Measurements from ENCODE around the gene LRRC8B.
A peak's percentile ranks its signal among the peaks of the same experiment; 100 is the strongest.
"Not testable (repeated sequence)": the region's sequence is repeated elsewhere in the genome, so short reads cannot be mapped to it uniquely, and the experiment has no call there.

Gene LRRC8B

DNA sequence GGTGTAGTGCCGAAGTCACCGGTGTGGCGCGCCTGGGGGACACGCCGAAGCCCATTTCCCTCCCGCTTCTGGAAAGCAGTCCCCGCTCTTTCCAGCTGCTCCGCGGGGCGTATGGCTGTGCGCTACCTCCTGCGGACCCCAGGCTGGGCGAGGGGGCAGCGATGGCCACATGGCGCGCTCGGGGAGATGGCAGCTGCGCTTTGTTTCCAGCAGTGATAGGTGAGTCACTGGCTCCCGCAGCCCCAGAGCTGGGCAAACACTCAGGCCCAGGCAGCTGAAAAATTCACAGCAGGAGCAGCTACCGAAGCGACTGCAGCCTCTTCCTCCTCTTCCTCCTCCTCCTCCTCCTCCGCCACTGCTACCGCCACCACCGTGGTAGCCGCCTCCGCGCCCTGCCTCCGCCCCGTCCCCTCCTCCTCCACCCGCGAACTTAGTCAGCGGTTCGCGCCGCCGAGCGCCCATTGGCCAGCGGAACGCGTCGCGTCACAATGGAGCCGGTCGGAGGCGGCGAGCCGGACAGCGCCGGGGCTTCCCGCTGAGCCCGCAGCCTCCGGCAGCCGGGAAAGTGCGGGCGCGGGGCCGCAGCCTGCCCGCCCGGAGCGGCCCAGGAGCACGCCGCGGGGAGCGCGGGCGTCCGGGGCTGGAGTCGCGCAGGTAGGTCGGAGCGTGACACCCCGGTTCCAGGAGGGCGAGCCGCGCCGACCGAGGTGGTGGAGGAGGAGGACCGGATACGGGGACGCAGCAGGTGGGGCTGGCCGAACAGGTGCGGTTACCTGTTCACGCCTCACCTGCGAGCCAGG is at the start of gene LRRC8B:
TSS of gene LRRC8B (plus strand) at position 461 of the 800 bp plus-strand sequence. CDS start 57,822 bp downstream, outside the sequence.
- peak; percentile 92 for DNase-seq

DNA sequence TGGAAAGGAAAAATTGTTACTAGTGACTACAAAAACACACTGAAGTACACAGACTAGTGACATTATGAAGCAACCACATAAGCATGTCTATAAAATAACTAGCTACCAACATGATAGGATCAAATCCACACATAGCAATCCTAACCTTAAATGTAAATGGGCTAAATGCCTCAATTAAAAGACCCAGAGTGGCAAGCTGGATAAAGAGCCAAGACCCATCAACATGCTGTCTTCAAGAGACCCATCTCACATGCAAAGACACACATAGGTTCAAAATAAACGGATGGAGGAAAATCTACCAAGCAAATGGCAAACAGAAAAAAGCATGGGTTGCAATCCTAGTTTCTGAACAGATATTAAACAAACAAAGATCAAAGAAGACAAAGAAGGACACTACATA is 49.4 kb upstream of the LRRC8B start:
- no peak for DNase-seq

DNA sequence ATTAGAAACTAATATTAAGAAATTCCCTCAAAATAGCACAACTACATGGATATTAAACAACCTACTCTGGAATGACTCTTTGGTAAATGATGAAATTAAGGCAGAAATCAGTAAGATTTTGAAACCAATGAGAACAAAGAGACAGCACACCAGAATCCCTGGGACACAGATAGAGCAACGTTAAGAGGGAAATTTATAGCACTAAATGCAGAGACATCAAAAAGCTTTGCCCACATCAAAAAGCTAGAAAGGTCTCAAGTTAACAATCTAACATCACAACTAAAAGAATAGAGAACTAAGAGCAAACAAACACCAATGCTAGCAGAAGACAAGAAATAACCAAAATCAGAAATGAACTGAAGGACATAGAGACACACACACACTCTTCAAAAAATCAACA is 48.6 kb upstream of the LRRC8B start:
- no peak for DNase-seq

DNA sequence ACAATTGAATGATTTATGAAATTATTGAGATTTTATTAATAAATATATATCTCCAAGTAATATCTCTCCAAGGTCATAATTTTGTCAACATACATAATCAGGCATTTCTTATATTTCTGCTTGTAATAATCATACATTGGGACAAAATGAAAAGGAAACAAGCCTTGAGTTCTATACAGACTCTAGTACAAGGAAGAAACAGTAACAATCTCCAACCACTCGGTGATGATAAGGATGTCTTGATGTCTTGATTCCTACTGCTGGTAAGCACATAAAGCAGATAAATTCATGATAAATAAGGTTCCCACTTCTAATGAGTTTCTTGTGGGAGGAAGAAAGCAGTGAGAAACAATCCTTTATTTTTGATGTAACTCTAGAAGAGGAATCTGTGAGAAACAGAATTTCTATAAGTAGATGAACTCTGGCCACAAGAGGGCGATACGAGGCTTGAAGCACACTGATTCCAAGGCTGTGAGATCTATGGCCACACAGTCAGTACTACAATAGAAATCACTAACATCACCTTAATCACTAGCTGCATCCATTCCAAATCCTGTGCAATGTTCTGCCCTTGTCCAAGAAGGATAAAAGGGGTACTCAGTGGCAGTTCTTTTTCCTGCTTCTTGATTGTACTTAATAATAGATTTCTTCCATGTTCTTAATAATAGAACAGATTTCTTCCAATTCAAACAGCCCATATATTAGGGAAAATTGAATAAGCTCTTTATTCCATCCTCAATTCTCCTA is 41.4 kb upstream of the LRRC8B start:
- peak; percentile 81 for DNase-seq

DNA sequence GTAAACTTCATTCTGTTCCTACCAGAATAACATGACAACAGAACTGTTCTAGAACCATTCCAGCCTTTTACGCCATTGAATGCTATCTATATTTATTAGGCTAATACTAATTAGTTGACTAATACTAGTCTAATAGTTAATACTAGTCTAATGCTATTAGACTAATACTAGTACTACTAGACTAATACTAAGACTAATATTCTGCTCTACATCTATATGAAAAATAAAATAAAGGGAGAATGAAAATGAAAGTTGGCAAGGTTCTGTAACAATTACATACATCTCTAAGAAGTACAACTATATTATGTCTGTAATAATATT is 40.9 kb upstream of the LRRC8B start:
- DNase-seq, result no peak

DNA sequence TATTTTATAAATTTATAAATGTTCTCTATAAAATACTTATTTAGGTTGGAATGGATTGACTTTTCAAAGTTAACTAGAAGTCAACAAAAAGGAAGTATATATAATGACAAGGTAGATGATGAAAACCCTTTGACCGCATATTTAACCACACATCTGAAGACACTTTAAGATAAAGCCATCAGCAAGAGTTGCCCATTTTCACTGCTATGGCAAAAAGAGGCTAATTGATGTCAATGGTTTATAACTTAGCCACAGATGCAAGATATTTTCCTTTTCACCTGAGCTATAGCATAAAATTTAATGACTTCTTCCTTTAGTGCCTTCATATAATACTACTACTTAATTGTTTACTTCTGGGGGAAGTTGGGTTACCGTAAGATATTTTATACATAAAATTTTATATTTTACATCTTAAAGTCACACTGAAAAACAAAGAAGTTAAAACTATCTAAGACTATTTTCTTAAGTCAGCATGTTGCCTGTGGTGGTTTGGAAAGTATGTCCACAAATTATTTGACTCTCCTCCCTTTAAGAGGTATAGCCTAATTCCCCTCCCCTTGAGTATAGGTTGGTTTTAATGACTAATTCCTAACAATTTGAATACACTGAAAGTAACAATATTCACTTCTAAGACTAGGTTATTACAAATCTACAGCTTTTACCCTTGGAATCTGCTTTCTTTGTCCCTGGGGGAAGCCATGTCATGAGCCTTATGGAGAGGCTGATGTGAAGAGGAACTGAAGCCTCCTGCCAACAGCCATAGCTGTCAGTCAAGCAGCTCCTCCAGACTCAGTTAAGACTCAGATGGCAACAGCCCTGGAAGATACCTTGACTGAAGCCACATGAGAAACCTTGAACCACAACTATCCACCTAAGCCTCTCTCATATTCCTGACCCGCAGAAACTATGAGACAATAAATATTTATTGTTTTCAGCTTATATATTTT is 40.3 kb upstream of the LRRC8B start:
- DNase-seq, result no peak

DNA sequence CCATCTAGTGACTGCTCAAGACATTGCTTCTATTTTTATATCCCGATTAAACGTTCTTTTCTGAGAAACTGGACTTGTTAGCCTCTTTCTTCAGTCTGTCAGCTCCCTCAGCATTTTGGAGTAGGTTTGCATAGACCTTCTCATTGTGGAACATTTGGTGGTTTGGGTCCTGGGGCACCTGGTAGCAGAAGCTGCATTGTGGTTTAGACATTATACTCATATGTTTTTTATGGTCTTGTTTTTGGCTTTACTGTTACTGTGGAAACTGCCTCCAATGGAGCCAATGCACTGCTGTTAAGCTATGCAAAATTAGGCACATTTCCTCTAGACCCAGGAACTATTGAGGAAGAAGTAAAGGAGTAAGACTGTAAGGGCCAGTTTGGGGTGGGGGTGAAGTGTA is 36.7 kb upstream of the LRRC8B start:
- no peak for DNase-seq

DNA sequence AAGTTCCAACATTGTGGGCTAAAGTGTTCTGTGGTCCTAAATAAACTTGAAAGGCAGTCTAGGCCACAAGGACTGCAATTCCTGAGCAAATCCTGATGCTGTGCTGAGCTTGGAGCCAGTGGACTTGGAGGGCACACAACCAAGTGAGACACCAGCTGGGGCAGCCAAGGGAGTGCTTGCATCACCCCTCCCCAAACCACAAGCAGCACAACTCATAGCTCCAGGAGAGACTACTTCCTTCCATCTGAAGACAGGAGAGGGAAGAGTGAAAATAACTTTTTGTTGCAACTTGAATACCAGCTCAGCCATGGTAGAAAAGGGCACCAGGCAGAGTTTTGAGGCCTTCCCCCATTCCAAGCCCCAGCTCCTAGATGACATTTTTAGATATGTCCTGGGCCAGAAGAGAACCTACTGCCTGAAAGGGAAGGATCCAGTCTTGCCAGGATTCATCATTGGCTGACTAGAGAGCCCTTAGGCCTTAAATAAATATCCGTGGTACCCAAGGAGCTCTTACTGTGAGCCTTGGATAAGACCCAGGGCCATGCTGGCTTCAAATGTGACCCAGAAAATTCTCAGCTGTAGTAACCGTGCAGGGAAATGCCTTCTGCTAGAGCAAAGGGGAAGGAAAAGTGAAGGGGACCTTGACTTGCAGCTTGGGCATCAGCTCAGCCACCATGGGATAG is 35.4 kb upstream of the LRRC8B start:
- DNase-seq, result no peak

DNA sequence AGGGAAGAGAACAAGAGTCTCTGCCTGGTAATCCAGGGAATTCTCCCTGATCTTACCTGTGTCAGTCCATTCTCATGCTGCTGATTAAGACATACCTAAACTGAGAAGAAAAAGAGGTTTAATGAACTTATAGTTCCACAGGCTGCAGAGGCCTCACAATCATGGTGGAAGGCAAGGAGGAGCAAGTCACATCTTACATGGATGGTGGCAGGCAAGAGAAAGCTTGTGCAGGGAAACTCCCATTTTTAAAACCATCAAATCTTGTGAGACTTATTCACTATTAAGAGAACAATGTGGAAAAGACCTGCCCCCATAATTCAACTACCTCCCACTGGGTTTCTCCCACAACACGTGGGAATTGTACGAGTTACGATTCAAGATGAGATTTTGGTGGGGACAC is 34.2 kb upstream of the LRRC8B start:
- DNase-seq, result no peak

DNA sequence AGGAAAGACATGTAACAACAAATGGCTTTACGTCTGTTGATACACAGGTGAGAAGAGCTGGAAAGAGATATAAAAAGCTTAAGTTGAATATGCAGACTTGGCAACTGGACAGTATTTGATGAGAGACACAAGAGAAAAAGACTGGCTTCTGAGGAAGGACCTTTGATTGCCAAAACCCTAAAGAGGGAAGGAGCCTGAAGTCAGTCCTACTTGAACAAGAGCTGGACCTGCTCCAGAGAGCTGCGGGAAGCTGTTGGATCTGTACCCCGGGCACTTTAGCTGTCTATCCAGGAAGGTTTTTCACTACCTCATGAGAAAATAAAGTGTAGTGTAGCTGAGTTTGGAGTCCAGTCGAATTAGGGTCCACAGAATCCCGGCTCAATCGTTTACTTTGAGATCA is 25.3 kb upstream of the LRRC8B start:
- DNase-seq, result no peak

DNA sequence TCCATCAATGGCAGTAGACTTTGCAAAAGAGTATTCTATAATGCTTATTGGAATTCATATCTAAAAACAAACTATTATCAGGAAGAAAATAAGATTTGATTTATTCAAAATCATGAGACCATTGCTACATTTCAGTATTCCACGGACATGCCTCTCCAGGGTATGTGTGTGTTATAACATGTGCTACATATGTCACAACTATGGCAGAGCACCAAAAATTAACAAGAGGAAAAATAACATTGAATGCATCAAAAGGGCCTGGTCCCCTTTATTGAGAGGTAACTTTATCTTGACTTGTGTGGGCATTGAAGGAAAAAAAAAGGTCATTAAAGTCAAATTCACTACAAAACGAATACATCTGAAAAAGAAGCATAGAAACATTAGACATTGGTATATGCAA is 22.6 kb upstream of the LRRC8B start:
- no peak for DNase-seq

DNA sequence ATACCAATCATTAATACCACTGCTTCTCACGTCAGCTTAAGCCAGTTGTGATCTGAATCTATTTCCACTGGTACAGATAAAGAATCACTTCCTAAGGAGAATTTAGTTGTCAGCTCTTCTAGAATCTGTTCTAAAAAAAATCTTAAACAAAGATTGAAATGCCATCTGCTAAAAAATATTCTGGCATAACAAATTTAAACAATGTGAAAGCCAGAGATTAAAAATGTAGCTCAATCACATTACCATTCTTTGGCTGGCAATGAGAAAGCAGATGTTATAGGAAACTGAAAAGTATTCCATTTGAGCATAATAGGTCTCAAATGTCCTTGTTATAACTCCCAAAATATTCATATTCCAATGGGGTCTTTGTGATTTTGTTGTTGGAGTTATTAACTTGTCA is 21.7 kb upstream of the LRRC8B start:
- no peak for DNase-seq

DNA sequence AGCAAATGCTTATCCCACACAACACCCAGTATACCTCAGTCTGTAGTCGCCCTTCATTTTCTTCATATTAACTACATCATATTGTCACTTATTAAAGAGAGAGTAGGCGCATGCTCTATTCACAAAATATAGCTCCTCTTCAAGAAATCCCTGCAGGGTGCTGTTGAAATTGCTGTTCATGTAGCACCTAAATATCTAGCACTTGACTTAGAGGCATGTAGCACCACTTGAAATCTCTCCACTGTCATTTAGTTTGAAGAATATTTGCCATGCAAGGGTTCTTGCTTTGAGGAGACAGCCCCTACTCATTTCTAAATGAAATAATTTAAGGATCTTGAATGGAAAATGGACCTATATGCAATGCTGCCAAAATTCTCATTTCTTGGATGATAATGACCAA is 20.9 kb upstream of the LRRC8B start:
- no peak for DNase-seq

DNA sequence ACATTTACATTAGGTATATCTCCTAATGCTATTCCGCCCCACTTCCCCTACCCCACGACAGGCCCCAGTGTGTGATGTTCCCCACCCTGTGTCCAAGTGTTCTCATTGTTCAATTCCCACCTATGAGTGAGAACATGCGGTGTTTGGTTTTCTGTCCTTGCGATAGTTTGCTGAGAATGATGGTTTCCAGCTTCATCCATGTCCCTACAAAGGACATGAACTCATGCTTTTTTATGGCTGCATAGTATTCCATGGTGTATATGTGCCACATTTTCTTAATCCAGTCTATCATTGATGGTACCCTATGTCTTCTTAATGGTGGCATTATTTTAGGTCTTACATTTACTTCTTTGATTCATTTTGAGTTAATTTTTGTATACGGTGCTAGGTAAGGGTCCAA is 14.6 kb upstream of the LRRC8B start:
- not testable (repeated sequence) for DNase-seq

DNA sequence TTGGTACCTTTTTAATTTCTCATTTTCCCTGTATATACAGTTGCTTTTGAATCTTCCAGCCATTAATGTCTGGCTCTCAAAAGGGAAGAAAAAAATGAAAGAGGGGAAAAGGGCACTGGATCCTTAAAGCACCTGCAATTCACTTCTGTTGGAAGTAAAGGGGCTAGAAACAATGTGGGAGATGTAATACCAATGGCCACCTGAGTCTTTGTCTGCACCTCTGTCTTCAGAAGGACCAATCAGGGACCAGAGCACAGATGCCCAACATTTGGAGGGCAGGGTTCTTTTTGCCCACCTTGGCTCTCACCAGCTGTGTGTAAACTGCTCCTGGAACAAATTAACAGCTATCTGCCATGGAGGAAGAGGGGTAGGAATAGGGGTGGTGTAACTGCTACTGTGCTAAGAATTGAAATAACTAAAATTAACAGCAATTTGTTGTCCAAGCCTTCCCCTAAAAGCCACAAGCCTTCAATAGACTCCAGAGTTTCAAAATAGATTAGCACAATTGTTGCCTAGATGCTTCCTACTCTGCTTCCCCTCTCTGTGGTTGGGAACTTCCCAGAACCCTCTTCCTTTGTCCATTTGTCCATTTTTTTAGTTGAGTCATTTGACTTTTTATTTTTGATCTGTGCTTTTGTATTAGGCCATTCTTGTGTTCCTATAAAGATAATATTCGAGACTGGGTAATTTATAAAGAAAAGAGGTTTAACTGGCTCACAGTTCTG is 11.5 kb upstream of the LRRC8B start:
- DNase-seq, result no peak

DNA sequence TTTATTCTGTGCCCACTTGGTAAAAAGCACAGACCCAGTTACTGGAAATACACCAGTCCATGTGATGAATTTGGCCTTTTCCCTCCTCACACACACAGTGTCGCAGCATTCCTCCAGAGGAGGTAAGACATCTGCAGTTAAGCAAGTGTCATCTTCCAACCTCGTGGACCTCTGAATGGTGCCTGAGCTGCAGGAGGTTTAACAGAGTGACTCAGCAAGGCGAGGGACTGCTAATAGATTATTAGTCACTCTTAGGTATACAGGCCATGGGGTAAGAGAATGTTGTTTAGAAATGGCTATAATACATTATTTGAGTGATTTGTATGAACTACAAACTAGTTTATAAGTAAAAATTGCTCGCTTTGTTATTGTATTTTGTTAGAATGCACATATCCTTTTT is 8.6 kb upstream of the LRRC8B start:
- no peak for DNase-seq

DNA sequence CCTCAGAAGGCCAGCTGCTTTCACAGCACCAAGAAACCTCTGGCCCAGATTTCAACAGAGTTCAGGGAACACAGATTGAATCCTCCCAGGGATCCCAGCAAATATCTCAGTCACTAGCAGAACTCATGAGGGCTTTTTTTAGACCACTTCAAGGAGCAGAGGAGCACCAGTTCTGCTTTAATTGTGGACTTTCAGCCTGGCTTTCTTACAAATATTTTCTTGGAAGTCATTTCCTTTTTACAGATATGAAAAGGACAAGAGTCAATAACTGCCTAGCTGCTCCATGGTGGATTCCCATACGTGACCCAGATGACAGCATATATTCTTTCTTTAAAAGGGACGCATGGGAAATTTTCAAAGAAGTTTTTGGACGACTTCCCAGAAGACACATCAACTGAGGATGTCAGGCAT is 6.4 kb upstream of the LRRC8B start:
- no peak for DNase-seq

DNA sequence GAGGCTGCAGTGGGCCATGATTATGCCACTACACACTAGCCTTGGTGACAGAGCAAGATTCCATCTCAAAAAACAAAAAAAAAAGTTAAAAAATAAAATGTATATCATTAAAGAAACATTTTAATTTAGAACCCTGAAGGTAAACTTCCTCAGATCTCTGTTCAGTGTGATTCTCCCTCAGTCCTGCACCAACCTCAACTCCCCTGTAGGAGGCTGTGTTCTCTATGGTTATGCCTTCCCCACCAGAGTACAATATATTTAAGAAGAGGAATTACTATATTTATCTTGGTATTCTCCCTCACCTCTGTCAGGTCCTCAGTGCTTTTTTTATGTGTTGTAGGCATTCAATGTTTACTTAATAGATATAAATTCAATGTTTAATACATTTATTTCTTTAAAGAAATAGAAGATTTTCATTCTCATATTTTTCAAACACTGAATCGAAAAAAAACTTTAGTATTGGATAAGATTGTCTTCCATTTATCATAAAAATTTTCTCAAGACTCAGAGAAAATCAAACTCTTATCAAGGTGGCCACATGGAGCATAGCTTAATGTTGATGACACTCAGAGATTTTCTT is 4.8 kb upstream of the LRRC8B start:
- DNase-seq, result peak; percentile 76

DNA sequence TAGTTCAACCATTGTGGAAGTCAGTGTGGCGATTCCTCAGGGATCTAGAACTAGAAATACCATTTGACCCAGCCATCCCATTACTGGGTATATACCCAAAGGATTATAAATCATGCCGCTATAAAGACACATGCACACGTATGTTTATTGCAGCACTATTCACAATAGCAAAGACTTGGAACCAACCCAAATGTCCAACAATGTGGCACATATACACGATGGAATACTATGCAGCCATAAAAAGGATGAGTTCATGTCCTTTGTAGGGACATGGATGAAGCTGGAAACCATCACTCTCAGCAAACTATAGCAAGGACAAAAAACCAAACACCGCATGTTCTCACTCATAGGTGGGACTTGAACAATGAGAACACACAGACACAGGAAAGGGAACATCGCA is 2.7 kb upstream of the LRRC8B start:
- DNase-seq, result not testable (repeated sequence)

DNA sequence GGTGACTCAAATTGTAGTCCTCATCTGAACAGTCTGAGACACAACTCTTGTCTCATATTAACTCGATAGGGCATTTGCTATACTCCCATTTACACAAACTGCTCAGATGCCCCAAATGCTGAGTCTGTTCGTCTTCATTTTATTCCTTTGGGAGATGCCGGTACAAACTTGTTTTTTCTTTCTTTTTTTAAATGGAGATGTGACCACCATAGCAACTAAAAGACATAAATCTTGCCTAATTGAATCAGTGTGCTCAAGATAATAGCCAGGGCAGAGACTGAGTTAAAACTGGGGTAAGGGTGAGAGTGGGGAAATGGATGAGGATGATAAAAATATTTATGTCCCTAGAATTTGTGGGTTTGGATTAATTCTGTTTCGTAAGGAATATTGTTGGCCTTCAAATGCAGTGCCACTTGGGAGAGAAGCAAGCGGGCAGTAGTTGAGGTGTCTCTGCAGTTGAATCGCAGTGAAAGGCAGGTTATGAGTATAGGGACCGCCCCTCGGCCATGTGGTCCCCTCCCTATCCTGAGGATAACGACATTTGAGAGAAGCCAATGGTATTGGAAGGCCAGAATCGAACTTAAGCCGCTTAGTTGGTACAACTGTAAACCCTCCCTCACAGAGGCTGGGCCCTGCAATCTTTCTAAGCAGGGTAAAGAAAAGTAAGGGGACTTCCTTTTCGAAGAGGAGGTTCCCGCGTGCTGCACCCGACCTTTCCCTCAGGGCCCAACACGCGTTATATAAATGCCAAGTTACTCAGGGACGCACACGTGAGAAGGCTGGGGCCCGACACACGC is 859 bp upstream of the LRRC8B start:
- DNase-seq, result peak; percentile 73
